K562 (cell line): ENCODE measurements around the gene ITGAL. TPM values are rescaled to one million over a fixed set of nuclear protein-coding genes. Genes with fewer than 3 reads are reported as not detected.

Source experiments
- ARID4B ChIP-seq: sonication (generic); formaldehyde crosslinking; IDR thresholded peaks from 2 replicates; pipeline ENCODE4 v1.8.0; 2022; ENCODE audit warnings: mild to moderate bottlenecking, missing genetic modification reagents
- CTCF ChIP-seq, 3 experiments: IDR thresholded peaks in 2 of 3; conservative IDR thresholded peaks in 1 of 3; 2 replicates each; pipeline ENCODE4 v1.5.1; 2011 to 2012; ENCODE audit warnings: low read length in 3 of 3, mild to moderate bottlenecking in 3 of 3, control low read depth in 2 of 3, improper control_type of control experiment in 1 of 3, inconsistent platforms in 1 of 3, low read depth in 1 of 3, mixed read lengths in 1 of 3, moderate library complexity in 1 of 3; ENCODE audit not compliant: insufficient read depth in 2 of 3
- HMGXB4 ChIP-seq: sonication (generic); formaldehyde crosslinking; IDR thresholded peaks from 2 replicates; pipeline ENCODE4 v1.8.1; 2023; ENCODE audit warnings: mild to moderate bottlenecking, missing genetic modification reagents
- HNRNPLL ChIP-seq: fragments of 200-400 bp; formaldehyde crosslinking; IDR thresholded peaks from 2 replicates; pipeline ENCODE4 v1.6.1; 2017; ENCODE audit warnings: low read length, low read depth, mild to moderate bottlenecking; ENCODE audit not compliant: poor library complexity, severe bottlenecking
- MYNN ChIP-seq, 2 experiments: sonication (generic); formaldehyde crosslinking in 1 of 2; IDR thresholded peaks; 2 replicates each; pipeline versions ENCODE4 v1.5.0 to v1.6.1; 2016 to 2020; ENCODE audit warnings: antibody characterized with exemption in 1 of 2, missing genetic modification reagents in 1 of 2
- ZNF197 ChIP-seq: fragments of 200-800 bp; sonication (Bioruptor generic); IDR thresholded peaks from 2 replicates; pipeline ENCODE4 v1.6.1; 2016; ENCODE audit warnings: low read depth, missing genetic modification characterization, missing compliant biosample characterization
- ZNF395 ChIP-seq: fragments of 200-800 bp; sonication (Bioruptor generic); IDR thresholded peaks from 2 replicates; pipeline ENCODE4 v1.6.1; 2017; ENCODE audit warnings: missing genetic modification characterization, missing compliant biosample characterization
- polyA plus RNA-seq, 8 experiments: library from polyadenylated mRNA; depleted of rRNA in 4 of 8; stranded (reverse) in 5 of 8; unstranded in 3 of 8; fragments of >200 nt; fragmentation: Nextera tagmentation in 2 of 8; fragmentation: Illumina TruSeq in 1 of 8; extraction: Ambion mirVana in 2 of 8; extraction: Trizol in 1 of 8; gene quantifications; 2 replicates each; pipeline versions ENCODE4 v1.2.1 to v1.2.3, GENCODE V29; 2011 to 2014; ENCODE audit warnings: inconsistent platforms in 1 of 8, missing spikeins in 1 of 8
- total RNA-seq, 7 experiments: library from RNA; depleted of rRNA in 6 of 7; stranded (reverse); fragments of >200 nt in 6 of 7; fragmentation: Illumina TruSeq in 2 of 7; extraction: Trizol in 2 of 7; gene quantifications; 2 replicates each; pipeline versions ENCODE4 v1.2.1 to v1.2.3, GENCODE V29; 2011 to 2021; ENCODE audit warnings: low replicate concordance in 1 of 7
- TF ChIP-seq, protein P1 (sequence below), 3 experiments: fragments of 200-800 bp in 1 of 3; fragments of 250-450 bp in 1 of 3; fragments of 450-650 bp in 1 of 3; sonication (Bioruptor Pico) in 1 of 3; sonication (Bioruptor generic) in 1 of 3; formaldehyde crosslinking in 1 of 3; IDR thresholded peaks; 2 replicates each; pipeline versions ENCODE4 v1.6.1 to v1.8.0; 2016 to 2022; ENCODE audit warnings: mild to moderate bottlenecking in 2 of 3, missing genetic modification characterization in 2 of 3, missing compliant biosample characterization in 1 of 3, moderate library complexity in 1 of 3

Gene ITGAL
- total and polyA plus RNA-seq, 9 of the 15 experiments (the other 6 are each of a cell fraction or from before 2014, with no cell fraction given) = 0.01 to 0.53 TPM; not detected in 7

DNA sequence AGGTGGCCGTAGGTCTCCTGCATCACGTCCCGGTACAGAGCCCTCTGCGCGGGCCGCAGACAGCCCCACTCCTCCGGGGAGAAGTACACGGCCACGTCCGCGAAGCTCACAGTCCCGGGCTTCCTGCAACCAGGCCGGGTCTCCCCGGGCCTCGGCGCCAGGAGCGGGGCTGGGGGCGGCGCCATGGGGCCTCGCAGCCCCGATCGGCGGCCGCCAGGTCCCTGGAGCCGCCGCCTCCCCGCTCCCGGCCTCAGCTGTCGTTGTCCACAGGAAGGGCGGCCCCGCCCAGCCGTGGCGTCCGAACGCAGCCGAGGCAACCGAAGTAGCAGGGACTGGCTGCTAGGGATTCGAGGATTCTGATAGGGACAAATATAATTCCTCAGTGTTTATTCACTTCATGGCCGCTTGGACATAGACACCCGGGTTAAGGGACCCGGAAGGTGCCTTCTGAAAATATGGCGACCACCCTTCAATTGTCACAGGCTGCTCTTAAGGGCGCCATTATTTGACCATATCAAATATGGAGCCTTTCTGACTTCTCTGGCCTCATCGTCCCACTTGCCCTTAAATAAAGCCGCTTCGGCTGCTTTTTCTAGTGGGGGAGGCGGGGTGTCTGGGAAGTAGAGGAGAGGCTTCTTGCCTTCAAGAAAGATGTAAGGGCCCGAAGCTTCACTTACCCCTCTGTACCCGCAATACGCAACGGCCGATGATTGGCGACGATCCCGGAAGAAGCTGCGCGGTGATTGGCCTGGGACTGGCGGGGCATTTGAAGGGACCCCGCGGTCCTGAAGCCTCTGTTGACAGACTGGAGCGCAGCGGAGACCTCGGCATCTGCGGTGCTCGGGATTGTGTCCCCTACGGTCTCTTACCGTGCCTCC is 99.1 kb downstream of the ITGAL start, which contains the start of gene ZNF688 (continued):
- TF ChIP-seq, protein P1, sequence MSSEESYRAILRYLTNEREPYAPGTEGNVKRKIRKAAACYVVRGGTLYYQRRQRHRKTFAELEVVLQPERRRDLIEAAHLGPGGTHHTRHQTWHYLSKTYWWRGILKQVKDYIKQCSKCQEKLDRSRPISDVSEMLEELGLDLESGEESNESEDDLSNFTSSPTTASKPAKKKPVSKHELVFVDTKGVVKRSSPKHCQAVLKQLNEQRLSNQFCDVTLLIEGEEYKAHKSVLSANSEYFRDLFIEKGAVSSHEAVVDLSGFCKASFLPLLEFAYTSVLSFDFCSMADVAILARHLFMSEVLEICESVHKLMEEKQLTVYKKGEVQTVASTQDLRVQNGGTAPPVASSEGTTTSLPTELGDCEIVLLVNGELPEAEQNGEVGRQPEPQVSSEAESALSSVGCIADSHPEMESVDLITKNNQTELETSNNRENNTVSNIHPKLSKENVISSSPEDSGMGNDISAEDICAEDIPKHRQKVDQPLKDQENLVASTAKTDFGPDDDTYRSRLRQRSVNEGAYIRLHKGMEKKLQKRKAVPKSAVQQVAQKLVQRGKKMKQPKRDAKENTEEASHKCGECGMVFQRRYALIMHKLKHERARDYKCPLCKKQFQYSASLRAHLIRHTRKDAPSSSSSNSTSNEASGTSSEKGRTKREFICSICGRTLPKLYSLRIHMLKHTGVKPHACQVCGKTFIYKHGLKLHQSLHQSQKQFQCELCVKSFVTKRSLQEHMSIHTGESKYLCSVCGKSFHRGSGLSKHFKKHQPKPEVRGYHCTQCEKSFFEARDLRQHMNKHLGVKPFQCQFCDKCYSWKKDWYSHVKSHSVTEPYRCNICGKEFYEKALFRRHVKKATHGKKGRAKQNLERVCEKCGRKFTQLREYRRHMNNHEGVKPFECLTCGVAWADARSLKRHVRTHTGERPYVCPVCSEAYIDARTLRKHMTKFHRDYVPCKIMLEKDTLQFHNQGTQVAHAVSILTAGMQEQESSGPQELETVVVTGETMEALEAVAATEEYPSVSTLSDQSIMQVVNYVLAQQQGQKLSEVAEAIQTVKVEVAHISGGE (CRISPR knock-in tag; IDR thresholded peaks at IDR 0.05) = peak in 2 of 3 experiments; percentile 25 to 78; a peak in 3 of 6 replicates
- peak; percentile 54; the same call in 1 of the 2 replicates for TF ChIP-seq HMGXB4
- TF ChIP-seq ZNF197 (CRISPR knock-in tag) = peak; percentile 97
- TF ChIP-seq ARID4B (CRISPR knock-in tag) = peak; percentile 22; the same call in 1 of the 2 replicates
- TF ChIP-seq ZNF395 (CRISPR knock-in tag) = peak; percentile 69; the same call in 1 of the 2 replicates
- no peak for TF ChIP-seq HNRNPLL
- TF ChIP-seq CTCF (IDR thresholded peaks at IDR 0.05 in 2 of 3, conservative IDR thresholded peaks at IDR 0.05 in 1 of 3; ENCODE audit: insufficient read depth in 2 of 3, low read depth in 1 of 3, low read length in 3 of 3) = 0 out of 6 replicates have a peak, but pooled peaks of 1 of the 3 experiments have one; percentile 4
- TF ChIP-seq MYNN (IDR thresholded peaks at IDR 0.05) = 0 out of 2 replicates have a peak, but pooled peaks have one; percentile 34
- TF ChIP-seq MYNN (CRISPR knock-in tag; IDR thresholded peaks at IDR 0.05) = no peak
